Hepatocyte (in vitro differentiated cells): ENCODE results near the gene SYT12. TPM values are rescaled to one million over a fixed set of nuclear protein-coding genes. Genes with fewer than 3 reads are reported as not detected.

Experiments
- DNase-seq: peaks from one replicate; pipeline ENCODE4 v3.0.0-alpha.2; 2016; ENCODE audit warnings: low spot score
- H2AFZ ChIP-seq: fragments of 200-600 bp; sonication (generic); 2 replicates; pipeline ENCODE4 v1.6.0; 2016; ENCODE audit warnings: antibody characterized with exemption, mild to moderate bottlenecking
- H3K27ac ChIP-seq: fragments of 200-600 bp; sonication (generic); 2 replicates; pipeline ENCODE4 v1.5.1; 2016; ENCODE audit warnings: mild to moderate bottlenecking
- H3K27me3 ChIP-seq: fragments of 200-600 bp; sonication (generic); 2 replicates; pipeline ENCODE4 v1.6.1; 2016
- H3K36me3 ChIP-seq: fragments of 200-600 bp; sonication (generic); replicated peaks from 2 replicates; pipeline ENCODE4 v1.5.1; 2016; ENCODE audit warnings: low read depth; ENCODE audit not compliant: insufficient read depth
- H3K4me1 ChIP-seq: fragments of 200-600 bp; sonication (generic); 2 replicates; pipeline ENCODE4 v1.5.1; 2016; ENCODE audit warnings: mild to moderate bottlenecking, moderate library complexity; ENCODE audit not compliant: insufficient read depth
- H3K4me2 ChIP-seq: fragments of 200-600 bp; sonication (generic); 2 replicates; pipeline ENCODE4 v1.6.0; 2016
- H3K4me3 ChIP-seq: fragments of 200-600 bp; sonication (generic); 2 replicates; pipeline ENCODE4 v1.5.1; 2016; ENCODE audit warnings: mild to moderate bottlenecking
- H3K79me2 ChIP-seq: fragments of 200-600 bp; sonication (generic); 2 replicates; pipeline ENCODE4 v1.6.0; 2017; ENCODE audit warnings: mild to moderate bottlenecking
- H3K9me2 ChIP-seq: fragments of 200-600 bp; sonication (generic); replicated peaks from 2 replicates; pipeline ENCODE4 v1.6.0; 2017; ENCODE audit warnings: mild to moderate bottlenecking; ENCODE audit not compliant: insufficient read depth
- H3K9me3 ChIP-seq: fragments of 200-600 bp; sonication (generic); 2 replicates; pipeline ENCODE4 v1.5.1; 2016; ENCODE audit warnings: low read depth, mild to moderate bottlenecking
- H4K20me1 ChIP-seq: fragments of 200-600 bp; sonication (generic); 2 replicates; pipeline ENCODE4 v1.6.0; 2016; ENCODE audit warnings: mild to moderate bottlenecking; ENCODE audit not compliant: insufficient read depth, poor library complexity, severe bottlenecking
- EZH2 ChIP-seq: fragments of 200-600 bp; sonication (generic); IDR thresholded peaks from 2 replicates; pipeline ENCODE4 v1.6.1; 2016; ENCODE audit warnings: antibody characterized with exemption, mild to moderate bottlenecking, borderline replicate concordance
- EZH2phosphoT487 ChIP-seq: fragments of 200-600 bp; sonication (generic); IDR thresholded peaks from one replicate; pipeline ENCODE4 v1.6.1; 2018; ENCODE audit warnings: antibody characterized with exemption, mild to moderate bottlenecking, low read depth, moderate library complexity; ENCODE audit not compliant: unreplicated experiment, severe bottlenecking
- WGBS: methylation state at CpG from one replicate; pipeline ENCODE4 v1.1.6; 2016; ENCODE audit warnings: low lambda C conversion rate; ENCODE audit errors: missing lambda C conversion rate; 5-methylcytosine and 5-hydroxymethylcytosine counted together
- polyA plus RNA-seq: library from polyadenylated mRNA; unstranded; fragments of >200 nt; fragmentation: Nextera tagmentation; extraction: Ambion mirVana; gene quantifications from 2 replicates; pipeline ENCODE4 v1.2.1, GENCODE V29; 2016
- total RNA-seq: library from RNA; depleted of rRNA; stranded (reverse); fragments of >200 nt; gene quantifications from 2 replicates; pipeline ENCODE4 v1.2.3, GENCODE V29; 2014
- TF ChIP-seq, protein P1 (sequence below): fragments of 200-600 bp; sonication (generic); IDR thresholded peaks from 2 replicates; pipeline ENCODE4 v1.5.1; 2016; ENCODE audit warnings: antibody characterized with exemption, mild to moderate bottlenecking; ENCODE audit not compliant: poor library complexity

SYT12 gene, protein sequence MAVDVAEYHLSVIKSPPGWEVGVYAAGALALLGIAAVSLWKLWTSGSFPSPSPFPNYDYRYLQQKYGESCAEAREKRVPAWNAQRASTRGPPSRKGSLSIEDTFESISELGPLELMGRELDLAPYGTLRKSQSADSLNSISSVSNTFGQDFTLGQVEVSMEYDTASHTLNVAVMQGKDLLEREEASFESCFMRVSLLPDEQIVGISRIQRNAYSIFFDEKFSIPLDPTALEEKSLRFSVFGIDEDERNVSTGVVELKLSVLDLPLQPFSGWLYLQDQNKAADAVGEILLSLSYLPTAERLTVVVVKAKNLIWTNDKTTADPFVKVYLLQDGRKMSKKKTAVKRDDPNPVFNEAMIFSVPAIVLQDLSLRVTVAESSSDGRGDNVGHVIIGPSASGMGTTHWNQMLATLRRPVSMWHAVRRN
- total RNA-seq (0.08 and 0.27 TPM in 2 replicates), polyA plus RNA-seq (0.50 and 1.8 TPM in 2 replicates)

DNA sequence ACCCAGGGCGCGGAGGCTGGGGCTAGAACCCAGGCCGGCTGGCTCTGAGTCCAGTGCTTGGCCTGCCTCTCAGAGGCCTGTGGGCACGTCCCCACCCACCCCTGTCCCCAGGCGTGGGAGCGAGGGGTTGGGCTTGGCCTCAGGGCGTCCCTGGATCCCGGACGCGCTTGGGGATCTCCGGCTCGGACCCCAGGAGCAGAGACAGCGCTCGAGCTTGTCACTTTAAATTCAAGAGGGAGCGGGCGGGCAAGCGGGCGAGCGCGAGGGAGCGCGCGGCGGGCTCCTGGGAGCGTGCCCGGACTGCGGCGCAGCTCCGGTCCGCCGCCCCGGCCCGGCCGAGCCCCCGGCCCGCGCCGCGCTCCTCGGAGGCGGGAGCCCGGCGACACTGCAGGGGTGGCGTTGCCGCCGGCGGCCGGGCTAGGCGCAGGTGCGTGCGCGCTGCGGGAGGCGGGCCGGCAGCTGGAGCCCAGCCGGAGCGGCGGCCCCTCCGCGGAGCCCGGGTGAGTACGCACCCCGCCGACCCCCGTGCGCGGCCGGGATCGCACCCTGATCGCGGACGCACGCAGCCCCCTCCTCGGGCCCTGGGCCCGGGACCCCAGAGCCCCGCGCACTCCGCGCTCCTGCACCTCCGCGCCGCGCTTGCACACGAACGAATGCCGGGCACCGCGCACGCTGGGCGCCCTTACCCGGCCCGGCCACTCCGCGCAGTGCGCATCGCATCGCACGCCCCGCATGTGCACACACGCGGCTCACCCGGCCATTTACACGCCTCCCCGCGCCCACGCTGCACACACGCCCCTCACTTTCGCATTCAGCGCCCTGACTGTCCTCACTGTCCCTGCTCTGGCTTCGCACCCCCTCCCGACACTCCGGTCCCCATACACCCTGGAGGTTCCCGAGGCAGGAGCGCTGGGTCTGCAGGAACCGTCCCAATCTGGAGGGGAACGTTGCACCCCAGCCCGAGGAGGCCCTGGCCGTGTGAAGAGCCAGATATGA, at the start of gene SYT12:
Gene SYT12 (plus strand): TSS at position 174 of the 996 bp plus-strand sequence. CDS start 7,011 bp downstream, outside the sequence.
- TF ChIP-seq EZH2phosphoT487 (no peak), EZH2 (no peak)
- TF ChIP-seq, protein P1, sequence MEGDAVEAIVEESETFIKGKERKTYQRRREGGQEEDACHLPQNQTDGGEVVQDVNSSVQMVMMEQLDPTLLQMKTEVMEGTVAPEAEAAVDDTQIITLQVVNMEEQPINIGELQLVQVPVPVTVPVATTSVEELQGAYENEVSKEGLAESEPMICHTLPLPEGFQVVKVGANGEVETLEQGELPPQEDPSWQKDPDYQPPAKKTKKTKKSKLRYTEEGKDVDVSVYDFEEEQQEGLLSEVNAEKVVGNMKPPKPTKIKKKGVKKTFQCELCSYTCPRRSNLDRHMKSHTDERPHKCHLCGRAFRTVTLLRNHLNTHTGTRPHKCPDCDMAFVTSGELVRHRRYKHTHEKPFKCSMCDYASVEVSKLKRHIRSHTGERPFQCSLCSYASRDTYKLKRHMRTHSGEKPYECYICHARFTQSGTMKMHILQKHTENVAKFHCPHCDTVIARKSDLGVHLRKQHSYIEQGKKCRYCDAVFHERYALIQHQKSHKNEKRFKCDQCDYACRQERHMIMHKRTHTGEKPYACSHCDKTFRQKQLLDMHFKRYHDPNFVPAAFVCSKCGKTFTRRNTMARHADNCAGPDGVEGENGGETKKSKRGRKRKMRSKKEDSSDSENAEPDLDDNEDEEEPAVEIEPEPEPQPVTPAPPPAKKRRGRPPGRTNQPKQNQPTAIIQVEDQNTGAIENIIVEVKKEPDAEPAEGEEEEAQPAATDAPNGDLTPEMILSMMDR: no peak
- WGBS: 5% methylated on average over 63 of the region's 118 CpGs
- no peak within 1 kb of the TSS for H3K27ac ChIP-seq

DNA sequence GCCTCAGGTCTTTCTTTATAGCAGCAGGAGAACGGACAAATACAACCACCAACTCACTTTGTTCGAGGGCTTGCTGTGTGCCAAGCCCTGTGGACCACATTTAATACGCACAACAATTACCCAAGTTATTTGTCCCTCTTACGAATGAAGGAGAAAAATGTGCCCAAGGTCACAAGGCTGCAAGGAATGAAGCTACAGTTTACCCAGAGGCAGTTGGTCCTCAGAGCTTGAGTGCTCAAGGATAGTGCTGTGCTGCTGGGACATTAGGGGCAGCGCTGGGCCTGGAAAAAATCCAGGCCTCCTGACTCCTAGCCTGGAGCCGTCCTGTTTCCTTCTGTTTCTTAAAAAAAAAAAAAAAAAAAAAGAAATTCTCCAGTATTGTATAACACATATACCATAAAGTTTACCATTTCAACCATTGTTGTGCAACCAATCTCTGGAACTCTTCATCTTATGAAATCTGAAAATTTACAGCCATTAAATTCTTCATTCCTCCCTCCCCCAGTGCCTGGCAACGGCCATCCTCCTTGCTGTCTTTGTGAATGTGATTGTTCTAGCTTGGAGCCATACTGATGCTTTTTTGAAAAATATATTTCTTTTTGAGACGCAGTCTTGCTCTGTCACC, 48.9 kb upstream of the SYT12 start:
- TF ChIP-seq EZH2phosphoT487 (no peak), EZH2 (no peak)
- TF ChIP-seq, protein P1: no peak
- no peak for DNase-seq
- WGBS: 68% methylated on average over 8 of the region's 8 CpGs
- no peak overlapping the region for H3K4me2 ChIP-seq
- H3K27me3 ChIP-seq: no peaks in the 10 kb centered on the region
- H3K9me3 ChIP-seq: no peaks in the 10 kb centered on the region
- no peak overlapping the region for H3K4me3 ChIP-seq
- H3K36me3 ChIP-seq: no peaks in the 10 kb centered on the region
- peaks cover 28% of the 10 kb centered on the region for H3K4me1 ChIP-seq
- peak overlapping the region; percentile 66 for H3K27ac ChIP-seq
- no peaks in the 10 kb centered on the region for H3K79me2 ChIP-seq
- H4K20me1 ChIP-seq: no peaks in the 10 kb centered on the region
- no peak overlapping the region for H2AFZ ChIP-seq
- H3K9me2 ChIP-seq: no peaks in the 10 kb centered on the region

More for the DNA sequence above, at the start of gene SYT12:
- peak; percentile 28 for DNase-seq
- no peaks in the 10 kb centered on the region for H3K79me2 ChIP-seq
- peak within 1 kb of the TSS; percentile 45 for H3K4me3 ChIP-seq
- no peaks in the 10 kb centered on the region for H3K36me3 ChIP-seq
- H3K9me2 ChIP-seq: no peaks in the 10 kb centered on the region
- no peak within 1 kb of the TSS for H2AFZ ChIP-seq
- peaks cover 3% of the 10 kb centered on the region for H3K4me1 ChIP-seq
- no peaks in the 10 kb centered on the region for H3K9me3 ChIP-seq
- H3K4me2 ChIP-seq: peak within 1 kb of the TSS; percentile 90
- peaks cover 33% of the 10 kb centered on the region for H3K27me3 ChIP-seq
- H4K20me1 ChIP-seq: no peaks in the 10 kb centered on the region

DNA sequence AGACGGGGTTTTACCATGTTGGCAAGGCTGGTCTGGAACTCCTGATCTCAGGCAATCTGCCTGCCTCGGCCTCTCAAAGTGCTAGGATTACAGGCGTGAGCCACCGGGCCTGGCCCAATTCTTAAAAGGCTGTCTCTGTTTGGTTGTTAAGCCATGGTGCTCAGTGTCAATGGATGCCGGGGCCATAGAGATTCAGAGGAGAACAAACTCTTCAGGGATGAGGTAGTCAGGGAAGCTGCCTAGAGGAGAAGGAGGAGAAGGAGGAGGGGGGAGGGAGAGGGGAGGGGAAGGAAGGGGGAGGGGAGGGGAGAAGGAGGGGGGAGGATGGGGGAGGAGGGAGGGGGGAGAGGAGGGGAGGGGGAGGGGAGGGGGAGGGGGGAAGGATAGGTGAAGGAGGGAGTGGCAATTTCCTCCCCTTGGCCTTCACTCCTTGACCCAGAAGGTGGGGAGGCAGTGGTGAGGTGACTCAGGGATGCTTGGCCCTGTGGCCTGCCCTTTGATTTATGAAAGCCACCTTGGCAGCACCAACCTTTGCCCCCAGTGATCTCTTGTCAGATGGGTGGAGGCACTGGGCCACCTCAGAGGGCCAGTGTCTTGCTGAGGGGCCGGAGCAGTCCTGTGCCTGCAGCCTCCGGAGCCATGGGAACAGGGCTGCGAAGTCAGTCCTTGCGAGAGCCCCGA, 48.1 kb upstream of the SYT12 start, which contains the start of gene C11orf86:
Gene C11orf86 (plus strand): TSS at position 581 of the 681 bp plus-strand sequence. CDS start 59 bp downstream, at position 640.
- Histone ChIP-seq H3K4me2 (no peak within 1 kb of the TSS), H3K4me3 (no peak within 1 kb of the TSS), H3K79me2 (no peaks in the 10 kb centered on the region), H4K20me1 (no peaks in the 10 kb centered on the region), H3K36me3 (no peaks in the 10 kb centered on the region), H3K9me2 (no peaks in the 10 kb centered on the region), H3K9me3 (no peaks in the 10 kb centered on the region), H3K4me1 (peaks cover 27% of the 10 kb centered on the region), H2AFZ (no peak within 1 kb of the TSS), H3K27ac (peak within 1 kb of the TSS; percentile 16), H3K27me3 (no peaks in the 10 kb centered on the region)
- peak; percentile 42 for DNase-seq
- TF ChIP-seq, protein P1: no peak
- no peak for TF ChIP-seq EZH2
- TF ChIP-seq EZH2phosphoT487: no peak
- WGBS: 81% methylated on average over 10 of the region's 10 CpGs
